ENCODE measurements around the gene PHRF1.

PHRF1 gene

GRCh38 chr11:659532-660085, 83.3 kb downstream of the PHRF1 start:
- H3K4me1 ChIP-seq (ENCODE audit: control insufficient read depth in 1 of 2, insufficient read depth in 1 of 2, low read depth in 1 of 2, low read length in 1 of 2): no peaks in the 10 kb centered on the region
- no peaks in the 10 kb centered on the region for H3K27me3 ChIP-seq
- H3K36me3 ChIP-seq: peaks cover 44% of the 10 kb centered on the region
- no peaks in the 10 kb centered on the region for H3K9me3 ChIP-seq
- no peak overlapping the region for H3K27ac ChIP-seq
- no peak for TF ChIP-seq CTCF (IDR thresholded peaks at IDR 0.05)
- no peak overlapping the region for H3K4me3 ChIP-seq (ENCODE audit: low read depth in 1 of 2, low read length in 1 of 2)

DNA sequence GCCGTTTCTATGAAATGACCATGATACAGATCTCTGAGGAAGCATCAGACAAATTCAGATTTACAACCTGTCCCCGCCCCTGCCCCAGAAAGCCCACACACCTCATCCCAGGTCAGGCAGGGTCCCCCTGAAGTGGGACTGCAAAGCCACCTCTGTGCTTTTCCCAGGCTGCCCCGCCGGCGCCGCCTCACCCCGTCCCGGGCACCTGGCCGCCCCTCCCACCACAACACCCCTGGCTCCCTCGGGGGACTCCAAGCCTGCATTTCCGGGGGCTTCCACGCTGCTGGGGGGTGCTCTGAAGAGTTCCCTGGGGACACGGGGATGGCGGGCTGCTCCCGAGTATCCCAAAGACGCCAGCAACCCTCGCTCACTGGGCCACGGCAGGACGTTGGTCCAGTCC, 84.0 kb downstream of the PHRF1 start:
- H3K27ac ChIP-seq: no peak overlapping the region
- H3K4me1 ChIP-seq (ENCODE audit: control insufficient read depth in 1 of 2, insufficient read depth in 1 of 2, low read depth in 1 of 2, low read length in 1 of 2): no peaks in the 10 kb centered on the region
- TF ChIP-seq CTCF (IDR thresholded peaks at IDR 0.05): no peak
- no peaks in the 10 kb centered on the region for H3K27me3 ChIP-seq
- H3K9me3 ChIP-seq: no peaks in the 10 kb centered on the region
- peaks cover 44% of the 10 kb centered on the region for H3K36me3 ChIP-seq
- H3K4me3 ChIP-seq (ENCODE audit: low read depth in 1 of 2, low read length in 1 of 2): no peak overlapping the region

DNA sequence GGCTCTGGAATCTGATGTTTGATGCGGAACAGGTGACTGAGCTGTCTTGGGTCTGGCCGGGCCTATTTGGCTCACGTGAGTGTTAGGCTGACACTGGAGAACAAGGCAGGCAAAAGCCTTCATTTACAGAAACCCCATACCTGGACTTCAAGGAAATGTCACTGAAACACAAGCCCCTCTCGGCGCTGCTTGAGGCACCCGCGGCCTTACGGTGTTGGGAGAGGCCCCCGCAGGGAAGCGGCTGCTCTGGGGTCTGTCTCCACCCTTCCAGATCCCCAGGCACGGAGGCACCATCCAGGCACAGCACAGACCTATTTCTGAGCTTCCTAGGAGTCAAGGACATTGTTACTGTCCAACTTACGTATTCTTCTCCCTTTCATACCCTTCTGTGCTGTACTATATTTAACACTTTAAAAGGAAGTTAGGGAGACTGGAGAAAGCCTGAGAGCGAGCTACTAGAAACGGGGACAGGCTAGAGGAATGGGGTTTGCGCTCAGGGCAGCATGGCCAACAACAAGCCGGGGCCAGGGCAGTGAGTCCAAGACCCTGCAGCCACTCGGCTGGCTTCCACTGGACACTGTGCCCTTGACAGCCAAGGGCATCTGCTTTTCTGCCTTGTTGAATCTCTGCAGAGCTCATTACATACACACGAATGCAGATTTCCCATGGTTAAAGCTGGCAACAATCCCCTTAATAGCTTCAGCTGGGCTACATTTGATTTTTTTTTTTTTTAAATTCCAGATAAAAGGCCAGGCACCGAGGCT, 84.6 kb downstream of the PHRF1 start:
- H3K27ac ChIP-seq: no peak overlapping the region
- H3K4me3 ChIP-seq (ENCODE audit: low read depth in 1 of 2, low read length in 1 of 2): no peak overlapping the region
- TF ChIP-seq CTCF (IDR thresholded peaks at IDR 0.05): no peak
- no peaks in the 10 kb centered on the region for H3K9me3 ChIP-seq
- H3K4me1 ChIP-seq (ENCODE audit: control insufficient read depth in 1 of 2, insufficient read depth in 1 of 2, low read depth in 1 of 2, low read length in 1 of 2): no peaks in the 10 kb centered on the region
- no peaks in the 10 kb centered on the region for H3K27me3 ChIP-seq
- peaks cover 49% of the 10 kb centered on the region for H3K36me3 ChIP-seq
